Activated T-helper 2 cell treated with anti-CD3 and anti-CD28 coated beads, Interferon-gamma antibody, Interleukin-2, Interleukin-4, amounts not matched to agents 10 μg/mL and 5 μg/mL and 100 μg/mL, durations not matched to agents 14 hours and 24 hours and 36 hours (primary cell): ENCODE results near the gene FAT1. TPM values are rescaled to one million over a fixed set of nuclear protein-coding genes. Genes with fewer than 3 reads are reported as not detected.
"Not testable (repeated sequence)": the region's sequence is repeated elsewhere in the genome, so short reads cannot be mapped to it uniquely, and the experiment has no call there.

Experiments
- DNase-seq: peaks from one replicate; pipeline ENCODE4 v3.0.0; 2021; ENCODE audit warnings: low spot score
- H3K27ac Mint-ChIP-seq: one replicate; pipeline ENCODE4 v1.8.0; 2021; ENCODE audit warnings: mixed read lengths
- H3K27me3 Mint-ChIP-seq: one replicate; pipeline ENCODE4 v1.8.0; 2021; ENCODE audit warnings: low read depth, mixed read lengths
- H3K36me3 Mint-ChIP-seq: one replicate; pipeline ENCODE4 v1.8.0; 2021; ENCODE audit warnings: low read depth, mixed read lengths
- H3K4me1 Mint-ChIP-seq: one replicate; pipeline ENCODE4 v1.8.0; 2021; ENCODE audit warnings: low read depth, mixed read lengths
- H3K4me3 Mint-ChIP-seq: one replicate; pipeline ENCODE4 v1.8.0; 2021; ENCODE audit warnings: low read depth, mild to moderate bottlenecking, moderate library complexity, mixed read lengths
- H3K9me3 Mint-ChIP-seq: one replicate; pipeline ENCODE4 v1.8.0; 2021; ENCODE audit warnings: mixed read lengths
- intact Hi-C: fragments of 100-400 bp; cut with micrococcal nuclease; formaldehyde crosslinking; loops from one replicate; pipeline ENCODE4 v1.15.1; 2023
- total RNA-seq: library from RNA; stranded (reverse); gene quantifications from 2 replicates; pipeline ENCODE4 v1.2.3, GENCODE V29; 2022

The FAT1 gene
- total RNA-seq, 1 donor from 2014 or later, result 0.05 TPM

DNA sequence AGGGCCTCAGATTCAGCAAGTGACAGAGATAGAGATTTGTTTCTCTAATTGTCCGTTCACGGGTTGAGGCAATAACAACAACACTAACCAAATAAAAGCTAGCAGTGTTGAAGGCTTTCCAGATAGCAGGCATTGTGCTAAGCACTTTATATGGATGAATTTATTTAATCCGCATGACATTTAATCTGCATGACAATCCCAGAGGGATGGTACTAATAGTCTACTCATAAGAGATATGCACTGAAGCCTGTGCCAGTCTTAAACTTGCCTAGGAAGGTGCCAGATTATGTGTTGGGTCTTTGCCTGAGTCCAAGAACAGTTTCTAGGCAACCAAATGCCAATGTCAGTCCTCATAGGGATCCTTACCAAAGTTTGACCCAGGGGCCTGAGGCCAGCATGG, 37.7 kb upstream of the FAT1 start:
- Mint-ChIP-seq H3K27me3 (no peaks in the 10 kb centered on the region), H3K4me3 (no peak overlapping the region), H3K27ac (no peak overlapping the region), H3K9me3 (peaks cover 27% of the 10 kb centered on the region), H3K4me1 (no peaks in the 10 kb centered on the region), H3K36me3 (no peaks in the 10 kb centered on the region)
- no peak for DNase-seq
- intact Hi-C loops, result no loop called here

DNA sequence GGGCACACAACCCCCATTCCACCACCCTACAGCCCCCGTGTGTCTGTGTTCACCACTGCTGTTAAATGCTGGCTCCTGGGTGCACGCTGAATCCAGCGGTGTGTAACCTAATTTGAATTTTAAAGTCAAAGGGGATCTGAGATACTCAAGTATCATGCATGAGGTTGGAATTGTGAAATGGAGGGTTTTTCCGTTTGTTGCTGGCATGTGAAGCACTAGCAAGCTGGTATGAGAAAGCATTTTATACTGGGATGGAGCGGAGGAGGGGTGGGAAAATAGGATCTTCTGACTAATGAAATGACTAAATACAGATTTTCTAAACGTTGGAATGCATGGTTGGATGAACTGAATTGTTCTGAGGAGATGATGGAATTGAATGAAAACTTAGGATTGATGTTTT, 36.9 kb upstream of the FAT1 start:
- no peak overlapping the region for H3K4me3 Mint-ChIP-seq
- no peaks in the 10 kb centered on the region for H3K36me3 Mint-ChIP-seq
- no peak for DNase-seq
- H3K9me3 Mint-ChIP-seq, result peaks cover 33% of the 10 kb centered on the region
- intact Hi-C loops, result no loop called here
- no peaks in the 10 kb centered on the region for H3K27me3 Mint-ChIP-seq
- H3K4me1 Mint-ChIP-seq, result no peaks in the 10 kb centered on the region
- H3K27ac Mint-ChIP-seq, result no peak overlapping the region

DNA sequence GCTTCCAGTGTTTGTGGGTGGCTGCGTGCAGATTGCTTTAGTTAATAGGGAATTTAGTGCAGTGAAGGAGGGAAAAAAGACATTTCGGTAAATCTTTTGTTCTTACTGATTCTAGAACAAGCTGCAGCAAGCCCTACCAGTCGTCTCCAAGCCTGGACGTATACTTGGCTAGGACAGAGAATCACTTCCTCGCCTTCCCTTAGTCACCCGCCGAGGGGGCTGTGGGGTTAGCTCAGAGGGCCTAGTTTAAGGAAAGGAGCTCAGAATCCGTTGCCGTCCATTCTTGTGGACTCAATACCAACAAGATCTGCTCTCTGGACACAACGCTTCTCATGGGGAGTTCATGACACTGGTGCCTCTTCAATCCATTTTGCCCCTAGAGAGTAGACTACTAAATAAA, 36.3 kb upstream of the FAT1 start:
- no peaks in the 10 kb centered on the region for H3K27me3 Mint-ChIP-seq
- no peak overlapping the region for H3K4me3 Mint-ChIP-seq
- intact Hi-C loops, result no loop called here
- peaks cover 34% of the 10 kb centered on the region for H3K9me3 Mint-ChIP-seq
- no peak for DNase-seq
- H3K27ac Mint-ChIP-seq, result no peak overlapping the region
- no peaks in the 10 kb centered on the region for H3K4me1 Mint-ChIP-seq
- H3K36me3 Mint-ChIP-seq, result no peaks in the 10 kb centered on the region

DNA sequence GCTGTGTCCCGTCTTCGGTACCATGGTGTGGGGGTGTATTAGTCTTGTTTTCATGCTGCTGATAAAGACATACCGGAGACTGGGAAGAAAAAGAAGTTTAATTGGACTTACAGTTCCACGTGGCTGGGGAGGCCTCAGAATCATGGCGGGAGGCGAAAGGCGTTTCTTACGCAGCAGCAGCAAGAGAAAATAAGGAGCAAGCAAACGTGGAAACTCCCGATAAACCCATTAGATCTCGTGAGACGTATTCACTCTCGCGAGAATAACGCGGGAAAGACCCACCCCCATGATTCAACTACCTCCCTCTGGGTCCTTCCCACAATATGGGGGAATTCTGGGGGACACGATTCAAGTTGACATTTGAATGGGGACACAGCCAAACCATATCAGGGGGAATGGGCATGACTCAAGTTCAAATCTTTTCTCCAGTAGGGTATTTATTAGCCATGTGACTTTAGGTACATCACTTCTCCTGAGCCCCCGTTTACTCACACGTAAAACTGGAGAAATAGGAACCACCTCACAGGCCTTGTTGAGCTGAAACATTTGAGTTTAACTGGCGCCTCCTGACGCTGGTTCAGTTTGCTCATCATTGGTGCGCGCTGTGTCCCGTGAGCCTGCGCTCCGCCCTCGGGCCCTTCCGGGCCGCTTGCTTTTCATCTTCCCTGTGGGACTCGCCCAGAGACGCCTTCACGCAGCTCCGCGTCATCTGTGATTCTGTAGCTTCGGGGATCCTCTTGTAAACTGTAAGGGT, 35.5 kb upstream of the FAT1 start:
- DNase-seq, result no peak
- H3K27me3 Mint-ChIP-seq, result no peaks in the 10 kb centered on the region
- H3K4me3 Mint-ChIP-seq, result no peak overlapping the region
- no peak overlapping the region for H3K27ac Mint-ChIP-seq
- H3K9me3 Mint-ChIP-seq, result peaks cover 34% of the 10 kb centered on the region
- no peaks in the 10 kb centered on the region for H3K4me1 Mint-ChIP-seq
- intact Hi-C loops, result no loop called here
- H3K36me3 Mint-ChIP-seq, result no peaks in the 10 kb centered on the region

DNA sequence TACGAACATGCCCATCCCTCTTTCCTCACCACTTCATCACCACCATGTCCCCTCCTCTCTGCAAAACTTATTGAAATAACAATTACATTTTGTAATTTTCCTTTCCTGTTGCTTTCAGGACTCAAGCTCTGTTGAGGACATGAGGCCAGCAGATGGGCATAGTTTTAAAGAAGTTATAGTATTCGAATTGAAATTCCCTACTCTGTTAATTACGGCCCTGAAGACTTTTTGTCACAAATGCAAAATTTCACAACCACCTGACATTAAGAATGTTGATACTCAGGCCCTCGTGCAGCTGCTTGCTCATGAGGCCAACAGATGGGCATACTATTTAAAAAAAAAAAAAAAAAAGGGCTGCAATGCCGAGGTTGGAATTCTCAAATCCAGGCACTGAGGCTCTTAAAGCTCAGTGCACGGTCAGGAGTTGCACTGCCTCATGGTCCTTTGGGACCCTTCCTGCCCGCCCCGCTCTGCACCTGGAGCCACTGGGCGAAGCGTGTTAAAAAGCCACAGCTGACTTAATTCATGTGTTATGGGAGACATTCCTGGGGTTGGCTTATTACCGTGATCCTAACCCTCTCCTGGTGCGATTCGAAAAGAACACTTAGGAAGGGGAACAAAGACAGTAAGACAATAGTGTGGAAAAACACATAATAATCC, 34.2 kb upstream of the FAT1 start:
- peaks cover 34% of the 10 kb centered on the region for H3K9me3 Mint-ChIP-seq
- H3K4me1 Mint-ChIP-seq, result no peaks in the 10 kb centered on the region
- no peak overlapping the region for H3K4me3 Mint-ChIP-seq
- no peaks in the 10 kb centered on the region for H3K27me3 Mint-ChIP-seq
- H3K27ac Mint-ChIP-seq, result no peak overlapping the region
- no peak for DNase-seq
- intact Hi-C loops, result no loop called here
- no peaks in the 10 kb centered on the region for H3K36me3 Mint-ChIP-seq

DNA sequence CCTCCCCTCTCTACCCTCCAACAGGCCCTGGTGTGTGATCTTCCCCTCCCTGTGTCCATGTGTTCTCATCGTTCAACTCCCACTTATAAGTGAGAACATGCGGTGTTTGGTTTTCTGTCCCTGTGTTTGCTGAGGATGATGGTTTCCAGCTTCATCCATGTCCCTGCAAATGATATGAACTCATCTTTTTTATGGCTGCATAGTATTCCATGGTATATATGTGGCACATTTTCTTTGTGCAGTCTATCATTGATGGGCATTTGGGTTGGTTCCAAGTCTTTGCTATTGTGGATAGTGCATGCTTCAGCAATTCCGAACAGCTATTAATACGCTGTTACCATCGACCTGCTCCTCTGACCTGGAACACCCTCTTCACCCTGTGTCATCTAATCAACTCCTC, 32.9 kb upstream of the FAT1 start:
- H3K4me3 Mint-ChIP-seq, H3K27ac Mint-ChIP-seq, H3K4me1 Mint-ChIP-seq, intact Hi-C loops, H3K36me3 Mint-ChIP-seq, DNase-seq, H3K27me3 Mint-ChIP-seq: not testable (repeated sequence)
- H3K9me3 Mint-ChIP-seq, result peaks cover 34% of the 10 kb centered on the region

DNA sequence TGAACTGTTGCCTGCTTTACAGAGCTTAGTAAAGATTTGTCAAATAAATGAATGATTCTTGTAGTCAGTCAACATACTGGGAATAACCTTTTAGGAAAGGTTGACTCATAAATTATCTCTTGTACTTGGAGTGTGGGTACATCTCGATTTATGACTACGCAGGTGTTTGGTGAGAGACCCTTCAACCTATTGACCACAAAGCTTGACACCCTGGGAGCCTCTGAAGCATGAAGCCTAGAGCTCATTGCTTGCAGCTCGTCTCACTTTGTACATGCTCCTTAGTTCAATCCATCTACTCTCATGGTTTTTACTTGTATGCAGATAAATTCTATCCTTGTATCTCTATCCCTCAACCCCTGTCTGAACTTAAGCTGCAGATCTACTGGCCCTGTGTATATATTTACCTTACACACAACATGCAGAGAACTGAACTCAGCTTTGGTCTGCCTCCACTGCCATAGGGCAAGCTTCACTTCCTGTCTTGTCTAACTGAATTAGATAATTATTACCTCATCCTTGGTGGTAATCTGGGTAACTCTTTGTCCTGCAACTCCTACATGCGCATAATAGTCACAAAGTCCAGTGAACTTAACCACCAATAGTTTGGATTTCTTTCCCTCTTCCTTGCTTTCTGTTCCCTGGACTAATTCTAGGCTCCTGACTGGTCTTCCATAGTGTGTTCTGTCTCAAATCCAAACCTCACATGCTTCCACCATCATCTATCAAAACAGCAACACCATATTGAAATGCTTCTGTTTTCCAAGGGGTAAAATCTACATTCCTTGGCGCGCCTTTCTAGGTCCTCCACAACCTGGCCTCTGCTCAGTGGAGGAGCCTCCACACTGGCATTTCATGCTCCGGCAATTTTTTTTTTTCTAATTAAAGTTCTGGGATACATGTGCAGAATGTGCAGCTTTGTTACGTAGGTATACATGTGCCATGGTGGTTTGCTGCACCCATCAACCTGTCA, 32.2 kb upstream of the FAT1 start:
- no peaks in the 10 kb centered on the region for H3K27me3 Mint-ChIP-seq
- DNase-seq, result no peak
- no peaks in the 10 kb centered on the region for H3K36me3 Mint-ChIP-seq
- intact Hi-C loops, result no loop called here
- no peak overlapping the region for H3K4me3 Mint-ChIP-seq
- peaks cover 30% of the 10 kb centered on the region for H3K9me3 Mint-ChIP-seq
- no peaks in the 10 kb centered on the region for H3K4me1 Mint-ChIP-seq
- no peak overlapping the region for H3K27ac Mint-ChIP-seq

DNA sequence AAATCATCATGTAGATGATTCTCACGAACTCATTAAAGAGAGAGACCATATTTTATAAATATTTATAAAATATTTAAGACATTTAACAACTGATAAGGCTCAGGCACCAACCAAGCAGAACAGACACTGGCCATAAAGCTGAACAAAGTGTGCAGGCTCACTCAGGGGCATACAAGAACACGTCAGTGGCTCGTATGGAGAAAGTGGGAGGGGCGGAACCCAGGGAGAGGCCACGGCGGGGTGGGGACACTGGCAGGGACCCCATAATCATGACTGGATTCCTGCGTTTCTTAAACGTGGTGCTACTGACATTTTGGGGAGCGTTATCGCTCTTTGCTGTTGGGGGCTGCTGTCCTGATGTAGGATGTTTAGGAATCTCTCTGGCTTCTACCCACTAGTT, 31.3 kb upstream of the FAT1 start:
- no peak overlapping the region for H3K27ac Mint-ChIP-seq
- intact Hi-C loops, result no loop called here
- no peaks in the 10 kb centered on the region for H3K4me1 Mint-ChIP-seq
- H3K4me3 Mint-ChIP-seq, result no peak overlapping the region
- no peak for DNase-seq
- H3K27me3 Mint-ChIP-seq, result no peaks in the 10 kb centered on the region
- H3K9me3 Mint-ChIP-seq, result peaks cover 27% of the 10 kb centered on the region
- no peaks in the 10 kb centered on the region for H3K36me3 Mint-ChIP-seq

DNA sequence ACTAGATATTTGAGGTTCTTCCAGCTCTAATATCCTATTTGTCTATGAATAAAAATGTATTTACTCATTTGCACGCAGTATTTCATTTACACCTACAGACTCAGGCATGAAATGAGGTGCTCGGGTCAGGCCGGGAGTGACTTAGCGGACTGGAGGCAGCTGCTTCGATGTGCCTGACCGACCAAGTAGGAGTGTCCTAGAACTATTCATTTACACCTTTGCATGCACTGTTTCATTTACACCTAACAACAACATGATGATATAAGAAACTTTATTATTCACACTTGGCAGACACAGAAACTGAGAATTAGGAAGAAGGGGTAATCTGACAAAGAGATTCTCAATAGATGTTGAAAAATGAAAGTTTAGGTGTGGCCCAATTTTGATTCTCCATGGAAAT, 28.7 kb upstream of the FAT1 start:
- Mint-ChIP-seq H3K27ac (no peak overlapping the region), H3K36me3 (no peaks in the 10 kb centered on the region), H3K27me3 (no peaks in the 10 kb centered on the region), H3K4me1 (no peaks in the 10 kb centered on the region), H3K4me3 (no peak overlapping the region), H3K9me3 (peaks cover 17% of the 10 kb centered on the region)
- DNase-seq, result no peak
- intact Hi-C loops, result no loop called here

DNA sequence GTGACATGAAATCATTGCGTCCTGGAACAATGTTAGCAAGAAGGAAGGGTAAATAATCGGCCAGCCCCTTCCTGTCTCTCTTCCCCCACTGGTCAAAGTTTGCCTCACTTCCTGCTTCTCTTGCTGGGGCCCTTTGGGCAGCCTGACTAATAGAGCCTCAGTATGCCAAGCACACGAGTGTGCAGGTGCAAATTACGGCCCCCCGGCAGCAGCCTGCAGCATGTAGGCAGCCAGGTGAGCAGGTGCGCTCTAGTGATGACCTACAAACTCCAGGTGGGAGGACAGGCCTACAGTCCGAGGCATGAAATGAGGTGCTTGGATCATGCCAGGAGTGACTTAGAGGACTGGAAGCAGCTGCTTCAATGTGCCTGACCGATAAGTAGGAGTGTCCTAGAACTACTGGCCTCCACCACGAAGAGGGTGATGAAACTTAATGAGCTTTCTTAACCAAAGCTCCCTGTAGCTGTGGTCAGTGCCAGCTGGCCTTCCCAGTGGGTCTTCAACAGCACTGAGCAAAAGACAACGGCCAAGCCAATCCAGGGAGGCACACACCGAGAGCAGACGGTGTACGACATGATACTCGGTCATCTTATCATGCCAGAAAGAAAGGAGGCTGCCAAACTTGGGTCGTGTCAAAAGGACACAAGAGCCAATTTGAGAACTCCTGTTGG, 26.1 kb upstream of the FAT1 start:
- no peak for DNase-seq
- Mint-ChIP-seq H3K36me3 (no peaks in the 10 kb centered on the region), H3K9me3 (peaks cover 3% of the 10 kb centered on the region), H3K4me1 (no peaks in the 10 kb centered on the region), H3K4me3 (no peak overlapping the region), H3K27ac (no peak overlapping the region), H3K27me3 (no peaks in the 10 kb centered on the region)
- intact Hi-C loops, result no loop called here

DNA sequence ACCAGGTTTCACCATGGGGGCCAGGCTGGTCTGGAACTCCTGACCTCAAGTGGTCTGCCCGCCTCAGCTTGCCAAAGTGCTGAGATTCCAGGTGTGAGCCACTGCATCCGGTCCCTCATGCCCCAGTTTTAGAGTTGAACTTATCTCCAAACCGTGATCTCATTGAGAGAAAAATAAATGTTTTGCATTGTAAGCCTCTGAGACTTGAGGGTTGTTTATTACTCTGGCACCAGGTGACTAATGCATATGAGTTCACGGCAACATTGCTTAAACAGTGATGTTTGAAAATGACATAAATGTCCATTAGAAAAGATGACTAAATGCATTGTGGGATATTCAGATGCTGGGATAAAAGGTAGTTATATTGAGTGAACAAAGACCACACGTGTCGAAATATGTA, 22.9 kb upstream of the FAT1 start:
- Mint-ChIP-seq H3K27me3 (no peaks in the 10 kb centered on the region), H3K36me3 (no peaks in the 10 kb centered on the region), H3K4me3 (no peak overlapping the region), H3K9me3 (peaks cover 3% of the 10 kb centered on the region), H3K27ac (no peak overlapping the region), H3K4me1 (no peaks in the 10 kb centered on the region)
- no peak for DNase-seq
- intact Hi-C loops, result no loop called here

DNA sequence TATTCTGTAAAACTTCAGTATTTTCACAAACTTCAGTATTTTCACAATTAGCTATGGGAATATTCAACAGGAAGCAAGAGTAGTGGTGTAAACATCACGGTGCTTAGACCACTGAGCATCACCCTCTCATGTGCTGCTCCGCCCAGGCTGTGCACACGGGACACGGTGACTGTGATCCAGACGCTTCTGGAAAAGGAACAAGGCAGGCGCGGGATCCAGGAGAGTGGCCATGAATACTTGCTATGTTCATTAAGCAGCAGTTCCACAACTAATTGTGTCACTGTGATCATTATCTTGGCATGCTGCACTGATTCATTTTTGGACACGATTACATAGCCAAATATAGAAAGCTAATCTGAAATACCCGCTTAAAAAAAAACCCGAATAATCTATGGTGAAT, 19.6 kb upstream of the FAT1 start:
- no peaks in the 10 kb centered on the region for H3K36me3 Mint-ChIP-seq
- no peak overlapping the region for H3K4me3 Mint-ChIP-seq
- H3K27ac Mint-ChIP-seq, result no peak overlapping the region
- H3K27me3 Mint-ChIP-seq, result no peaks in the 10 kb centered on the region
- DNase-seq, result no peak
- no peaks in the 10 kb centered on the region for H3K9me3 Mint-ChIP-seq
- H3K4me1 Mint-ChIP-seq, result no peaks in the 10 kb centered on the region
- intact Hi-C loops, result no loop called here
